ENCODE data around the gene HOXB1. TPM values are rescaled to one million over a fixed set of nuclear protein-coding genes. Genes with fewer than 3 reads are reported as not detected.
A peak's percentile ranks its signal among the peaks of the same experiment; 100 is the strongest.

Gene HOXB1
- total and polyA plus RNA-seq, 2 experiments from 2014 or later, result not detected

DNA sequence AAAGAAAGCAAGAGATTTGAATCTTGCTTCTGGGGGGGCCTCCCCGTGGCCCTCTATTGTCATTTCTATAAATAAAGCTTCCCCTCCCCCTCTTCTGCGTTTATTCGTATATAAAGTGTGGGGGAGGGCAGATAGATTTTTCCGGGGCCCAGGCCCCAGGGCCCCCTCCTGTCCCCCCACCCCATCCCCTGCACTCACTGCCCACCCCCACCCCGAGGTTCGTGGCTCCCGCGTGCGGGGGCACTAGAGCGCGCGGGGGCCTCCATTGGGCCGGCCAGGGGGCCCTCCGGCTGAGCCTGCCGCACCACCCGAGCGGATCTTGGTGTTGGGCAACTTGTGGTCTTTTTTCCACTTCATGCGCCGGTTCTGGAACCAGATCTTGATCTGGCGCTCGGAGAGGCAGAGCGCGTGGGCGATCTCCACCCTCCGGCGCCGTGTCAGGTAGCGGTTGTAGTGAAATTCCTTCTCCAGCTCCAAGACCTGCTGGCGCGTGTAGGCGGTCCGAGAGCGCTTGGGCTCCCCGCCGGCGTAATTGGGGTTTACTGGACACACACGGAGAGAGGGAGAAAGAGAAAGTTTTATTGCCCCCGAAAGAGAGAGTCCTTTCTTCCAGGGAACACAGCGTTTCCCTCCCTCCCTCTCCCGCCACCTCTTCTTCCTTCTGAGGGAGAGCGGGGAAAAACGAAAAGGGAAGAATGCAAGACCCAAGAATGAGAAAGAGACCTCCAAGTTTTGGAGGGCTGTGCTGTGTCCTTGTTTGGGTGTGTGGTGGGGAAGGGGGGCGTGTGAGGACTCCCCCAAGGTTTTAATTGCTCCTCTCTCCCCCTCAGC lies 45.9 kb upstream of the HOXB1 start:
- TF ChIP-seq EZH2 (IDR thresholded peaks at IDR 0.05; ENCODE audit: low read depth, unreplicated experiment) (peak; percentile 91), JUNB (IDR thresholded peaks at IDR 0.05; ENCODE audit: unreplicated experiment) (no peak), EZH2phosphoT487 (IDR thresholded peaks at IDR 0.05; ENCODE audit: unreplicated experiment) (peak; percentile 54), NANOG (IDR thresholded peaks at IDR 0.05; ENCODE audit: borderline replicate concordance) (no peak), ZNF114 (CRISPR knock-in tag; IDR thresholded peaks at IDR 0.05) (no peak)
- Mint-ChIP-seq H3K27ac (no peak overlapping the region), H3K36me3 (ENCODE audit: low read depth) (no peaks in the 10 kb centered on the region), H3K4me3 (no peak overlapping the region), H3K4me1 (peaks cover 31% of the 10 kb centered on the region), H3K27me3 (ENCODE audit: insufficient read depth, low read depth, poor library complexity) (peaks cover 37% of the 10 kb centered on the region), H3K9me3 (peaks cover 10% of the 10 kb centered on the region)
- Histone ChIP-seq H3F3A (replicated peaks; ENCODE audit: low read depth) (peaks cover 71% of the 10 kb centered on the region), H4K20me1 (replicated peaks; ENCODE audit: insufficient read depth) (peaks cover 66% of the 10 kb centered on the region), H3K27me3 (ENCODE audit: insufficient read depth) (peaks cover 100% of the 10 kb centered on the region), H2AFZ (no peak overlapping the region), H3K4me1 (ENCODE audit: insufficient read depth) (peaks cover 58% of the 10 kb centered on the region), H3K79me2 (replicated peaks; ENCODE audit: insufficient read depth) (no peaks in the 10 kb centered on the region), H3K36me3 (ENCODE audit: insufficient read depth) (no peaks in the 10 kb centered on the region), H3K9me2 (ENCODE audit: insufficient read depth) (no peaks in the 10 kb centered on the region), H3K27ac (ENCODE audit: low read depth) (no peak overlapping the region), H3K4me3 (0 out of 2 replicates have a peak overlapping the region, but pooled peaks have one; percentile 28), H3K4me2 (peak overlapping the region; percentile 62)
- DNase-seq (ENCODE audit: low spot score) (no peak), ATAC-seq (peak; percentile 9; the same call in 2 of the 3 replicates)

DNA sequence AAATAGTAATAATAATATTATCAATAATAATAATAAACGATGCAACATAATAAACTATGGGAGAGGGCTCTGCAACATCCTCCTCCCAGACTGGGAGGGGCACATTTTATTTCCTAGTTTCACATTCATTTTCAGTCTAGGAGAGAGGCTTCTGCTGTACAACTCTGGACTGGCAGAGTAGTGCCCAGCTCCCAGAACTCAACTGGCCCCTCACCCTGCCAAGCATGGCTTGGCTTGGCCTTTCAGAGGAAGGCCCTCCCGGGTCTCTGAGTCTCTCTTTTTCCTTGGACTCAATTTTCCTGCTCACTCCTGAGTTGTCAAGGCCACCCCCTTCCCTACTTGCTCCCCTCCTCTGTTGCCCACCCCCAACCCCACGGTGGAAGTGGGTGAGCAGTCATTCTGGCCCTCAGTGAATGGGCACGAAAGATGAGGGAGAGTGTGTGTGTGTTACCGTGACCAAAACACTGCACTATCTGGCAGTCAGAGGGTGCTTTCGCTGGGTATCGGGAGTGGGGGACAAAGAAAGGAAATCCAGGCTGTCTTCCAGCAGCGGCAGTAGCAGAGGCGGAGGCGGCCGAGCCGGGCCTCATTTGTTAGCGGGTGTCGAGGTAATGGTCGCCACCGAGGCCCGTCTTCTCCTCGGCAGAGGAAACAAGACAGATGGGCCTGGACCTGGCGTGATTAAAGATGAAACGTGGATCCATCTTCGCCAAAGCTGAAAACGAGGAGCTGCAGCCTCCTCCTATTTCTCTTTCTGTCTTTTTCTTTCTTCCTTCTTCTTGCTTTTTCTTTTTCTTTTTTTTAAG lies 45.1 kb upstream of the HOXB1 start:
- Histone ChIP-seq H4K20me1 (replicated peaks; ENCODE audit: insufficient read depth) (peaks cover 65% of the 10 kb centered on the region), H2AFZ (no peak overlapping the region), H3K4me2 (no peak overlapping the region; the same call in 1 of the 2 replicates), H3K9me2 (ENCODE audit: insufficient read depth) (no peaks in the 10 kb centered on the region), H3K4me1 (ENCODE audit: insufficient read depth) (peaks cover 57% of the 10 kb centered on the region), H3F3A (replicated peaks; ENCODE audit: low read depth) (peaks cover 73% of the 10 kb centered on the region), H3K79me2 (replicated peaks; ENCODE audit: insufficient read depth) (no peaks in the 10 kb centered on the region), H3K27me3 (ENCODE audit: insufficient read depth) (peaks cover 100% of the 10 kb centered on the region), H3K4me3 (0 out of 2 replicates have a peak overlapping the region, but pooled peaks have one; percentile 28), H3K27ac (ENCODE audit: low read depth) (no peak overlapping the region), H3K36me3 (ENCODE audit: insufficient read depth) (no peaks in the 10 kb centered on the region)
- H3K9me3 Mint-ChIP-seq, result peaks cover 7% of the 10 kb centered on the region
- TF ChIP-seq STAT1 (IDR thresholded peaks at IDR 0.05; ENCODE audit: unreplicated experiment), result no peak
- TF ChIP-seq ZNF114 (CRISPR knock-in tag; IDR thresholded peaks at IDR 0.05), result no peak
- peak; percentile 47 for TF ChIP-seq EZH2phosphoT487 (IDR thresholded peaks at IDR 0.05; ENCODE audit: unreplicated experiment)
- no peak for TF ChIP-seq ZNF331 (CRISPR knock-in tag; IDR thresholded peaks at IDR 0.05; ENCODE audit: low read depth)
- TF ChIP-seq, protein P1, sequence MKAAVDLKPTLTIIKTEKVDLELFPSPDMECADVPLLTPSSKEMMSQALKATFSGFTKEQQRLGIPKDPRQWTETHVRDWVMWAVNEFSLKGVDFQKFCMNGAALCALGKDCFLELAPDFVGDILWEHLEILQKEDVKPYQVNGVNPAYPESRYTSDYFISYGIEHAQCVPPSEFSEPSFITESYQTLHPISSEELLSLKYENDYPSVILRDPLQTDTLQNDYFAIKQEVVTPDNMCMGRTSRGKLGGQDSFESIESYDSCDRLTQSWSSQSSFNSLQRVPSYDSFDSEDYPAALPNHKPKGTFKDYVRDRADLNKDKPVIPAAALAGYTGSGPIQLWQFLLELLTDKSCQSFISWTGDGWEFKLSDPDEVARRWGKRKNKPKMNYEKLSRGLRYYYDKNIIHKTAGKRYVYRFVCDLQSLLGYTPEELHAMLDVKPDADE (IDR thresholded peaks at IDR 0.05), result no peak
- peak; percentile 88 for TF ChIP-seq EZH2 (IDR thresholded peaks at IDR 0.05; ENCODE audit: low read depth, unreplicated experiment)
- TF ChIP-seq, protein P2, sequence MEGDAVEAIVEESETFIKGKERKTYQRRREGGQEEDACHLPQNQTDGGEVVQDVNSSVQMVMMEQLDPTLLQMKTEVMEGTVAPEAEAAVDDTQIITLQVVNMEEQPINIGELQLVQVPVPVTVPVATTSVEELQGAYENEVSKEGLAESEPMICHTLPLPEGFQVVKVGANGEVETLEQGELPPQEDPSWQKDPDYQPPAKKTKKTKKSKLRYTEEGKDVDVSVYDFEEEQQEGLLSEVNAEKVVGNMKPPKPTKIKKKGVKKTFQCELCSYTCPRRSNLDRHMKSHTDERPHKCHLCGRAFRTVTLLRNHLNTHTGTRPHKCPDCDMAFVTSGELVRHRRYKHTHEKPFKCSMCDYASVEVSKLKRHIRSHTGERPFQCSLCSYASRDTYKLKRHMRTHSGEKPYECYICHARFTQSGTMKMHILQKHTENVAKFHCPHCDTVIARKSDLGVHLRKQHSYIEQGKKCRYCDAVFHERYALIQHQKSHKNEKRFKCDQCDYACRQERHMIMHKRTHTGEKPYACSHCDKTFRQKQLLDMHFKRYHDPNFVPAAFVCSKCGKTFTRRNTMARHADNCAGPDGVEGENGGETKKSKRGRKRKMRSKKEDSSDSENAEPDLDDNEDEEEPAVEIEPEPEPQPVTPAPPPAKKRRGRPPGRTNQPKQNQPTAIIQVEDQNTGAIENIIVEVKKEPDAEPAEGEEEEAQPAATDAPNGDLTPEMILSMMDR (conservative IDR thresholded peaks at IDR 0.05; ENCODE audit: low read depth in 2 of 2), result no peak
- no peak for TF ChIP-seq NANOG (IDR thresholded peaks at IDR 0.05; ENCODE audit: borderline replicate concordance)
- TF ChIP-seq, protein P3, sequence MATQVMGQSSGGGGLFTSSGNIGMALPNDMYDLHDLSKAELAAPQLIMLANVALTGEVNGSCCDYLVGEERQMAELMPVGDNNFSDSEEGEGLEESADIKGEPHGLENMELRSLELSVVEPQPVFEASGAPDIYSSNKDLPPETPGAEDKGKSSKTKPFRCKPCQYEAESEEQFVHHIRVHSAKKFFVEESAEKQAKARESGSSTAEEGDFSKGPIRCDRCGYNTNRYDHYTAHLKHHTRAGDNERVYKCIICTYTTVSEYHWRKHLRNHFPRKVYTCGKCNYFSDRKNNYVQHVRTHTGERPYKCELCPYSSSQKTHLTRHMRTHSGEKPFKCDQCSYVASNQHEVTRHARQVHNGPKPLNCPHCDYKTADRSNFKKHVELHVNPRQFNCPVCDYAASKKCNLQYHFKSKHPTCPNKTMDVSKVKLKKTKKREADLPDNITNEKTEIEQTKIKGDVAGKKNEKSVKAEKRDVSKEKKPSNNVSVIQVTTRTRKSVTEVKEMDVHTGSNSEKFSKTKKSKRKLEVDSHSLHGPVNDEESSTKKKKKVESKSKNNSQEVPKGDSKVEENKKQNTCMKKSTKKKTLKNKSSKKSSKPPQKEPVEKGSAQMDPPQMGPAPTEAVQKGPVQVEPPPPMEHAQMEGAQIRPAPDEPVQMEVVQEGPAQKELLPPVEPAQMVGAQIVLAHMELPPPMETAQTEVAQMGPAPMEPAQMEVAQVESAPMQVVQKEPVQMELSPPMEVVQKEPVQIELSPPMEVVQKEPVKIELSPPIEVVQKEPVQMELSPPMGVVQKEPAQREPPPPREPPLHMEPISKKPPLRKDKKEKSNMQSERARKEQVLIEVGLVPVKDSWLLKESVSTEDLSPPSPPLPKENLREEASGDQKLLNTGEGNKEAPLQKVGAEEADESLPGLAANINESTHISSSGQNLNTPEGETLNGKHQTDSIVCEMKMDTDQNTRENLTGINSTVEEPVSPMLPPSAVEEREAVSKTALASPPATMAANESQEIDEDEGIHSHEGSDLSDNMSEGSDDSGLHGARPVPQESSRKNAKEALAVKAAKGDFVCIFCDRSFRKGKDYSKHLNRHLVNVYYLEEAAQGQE (IDR thresholded peaks at IDR 0.05; ENCODE audit: unreplicated experiment), result no peak
- no peak overlapping the region for H3K27ac Mint-ChIP-seq
- peaks cover 29% of the 10 kb centered on the region for H3K27me3 Mint-ChIP-seq (ENCODE audit: insufficient read depth, low read depth, poor library complexity)
- ATAC-seq (no peak), DNase-seq (ENCODE audit: low spot score) (no peak)
- no peaks in the 10 kb centered on the region for H3K36me3 Mint-ChIP-seq (ENCODE audit: low read depth)
- peaks cover 33% of the 10 kb centered on the region for H3K4me1 Mint-ChIP-seq
- no peak overlapping the region for H3K4me3 Mint-ChIP-seq

Data from GM23338 (cell line).